Erythroblast (primary cell): ENCODE results near the gene HPCAL4.

Source experiments
- DNase-seq, 2 experiments: peaks; one replicate each; lab custom pipeline; 2025; lab: John Stamatoyannopoulos, UW
- GATA1 ChIP-seq: IDR thresholded peaks from 2 replicates; pipeline ENCODE4 v1.6.1; 2011; ENCODE audit warnings: low read depth, mild to moderate bottlenecking, control low read depth, low read length, moderate library complexity
- POLR2A ChIP-seq: IDR thresholded peaks from 2 replicates; pipeline ENCODE4 v1.6.1; 2011; ENCODE audit warnings: mild to moderate bottlenecking, low read length

The HPCAL4 gene

GRCh38 chr1:39642796-39643195, 48.4 kb downstream of the HPCAL4 start:
- no peak for TF ChIP-seq POLR2A
- TF ChIP-seq GATA1 = no peak
- DNase-seq = no peak

GRCh38 chr1:39640861-39641260, 50.4 kb downstream of the HPCAL4 start:
- TF ChIP-seq GATA1 (no peak), POLR2A (no peak)
- no peak for DNase-seq

GRCh38 chr1:39639305-39640130, 51.7 kb downstream of the HPCAL4 start, which contains the start of gene HEYL:
TSS of gene HEYL (minus strand) at chr1:39639643. CDS start at chr1:39639625, 18 bp downstream.
- TF ChIP-seq GATA1 (no peak), POLR2A (no peak)
- peak; percentile 31 to 40 for DNase-seq

GRCh38 chr1:39638965-39639304, 52.3 kb downstream of the HPCAL4 start:
- no peak for TF ChIP-seq GATA1
- no peak for DNase-seq

GRCh38 chr1:39637361-39637760, 53.9 kb downstream of the HPCAL4 start:
- TF ChIP-seq POLR2A (no peak), GATA1 (no peak)
- no peak for DNase-seq

- TF ChIP-seq GATA1 (no peak), POLR2A (no peak)
- no peak for DNase-seq
Measured at GRCh38 chr1:39635871-39636210, 55.4 kb downstream of the HPCAL4 start.

GRCh38 chr1:39635205-39635870, 55.9 kb downstream of the HPCAL4 start:
- TF ChIP-seq POLR2A (no peak), GATA1 (no peak)
- no peak for DNase-seq

GRCh38 chr1:39633422-39633821, 57.8 kb downstream of the HPCAL4 start:
- no peak for DNase-seq
- no peak for TF ChIP-seq POLR2A
- TF ChIP-seq GATA1 = no peak

- no peak for TF ChIP-seq POLR2A
- DNase-seq = no peak
Measured at GRCh38 chr1:39632682-39633417, 58.4 kb downstream of the HPCAL4 start.

GRCh38 chr1:39632323-39632681, 58.9 kb downstream of the HPCAL4 start:
- no peak for DNase-seq
- TF ChIP-seq GATA1 (no peak), POLR2A (no peak)

GRCh38 chr1:39631361-39632322, 59.6 kb downstream of the HPCAL4 start:
- DNase-seq = no peak
- no peak for TF ChIP-seq POLR2A
- no peak for TF ChIP-seq GATA1

GRCh38 chr1:39628807-39629350, 62.4 kb downstream of the HPCAL4 start:
- DNase-seq = no peak
- TF ChIP-seq GATA1 (no peak), POLR2A (no peak)
